ENCODE measurements around the gene CEP83.

The CEP83 gene

DNA sequence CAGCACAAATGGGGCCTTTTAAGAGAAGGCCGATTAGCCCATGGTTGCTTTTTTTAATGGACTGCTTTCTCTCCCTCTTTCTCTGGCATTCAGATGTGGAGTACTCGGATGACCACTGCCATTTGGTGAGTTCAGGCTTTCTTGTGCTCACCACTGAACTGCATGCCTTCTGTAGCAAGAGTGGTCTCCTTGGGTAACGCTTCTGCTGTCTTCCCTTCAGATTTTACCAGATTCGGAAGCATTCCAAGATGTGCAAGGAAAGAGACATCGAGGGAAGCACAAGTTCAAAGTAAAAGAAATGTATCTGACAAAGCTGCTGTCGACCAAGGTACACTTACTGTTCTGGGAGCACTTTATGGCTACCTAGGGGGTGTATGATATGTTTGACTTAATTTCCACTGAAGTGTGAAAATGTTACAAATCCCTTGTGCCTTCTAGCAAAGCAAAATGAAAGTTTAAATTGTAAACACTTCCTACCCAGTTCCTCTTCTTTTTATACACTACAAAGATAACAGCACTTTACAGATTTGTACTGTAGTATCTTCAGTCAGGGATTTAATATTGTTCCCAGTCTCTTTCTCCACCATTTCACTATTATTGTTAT is 162.5 kb downstream of the CEP83 start:
- no peaks in the 10 kb centered on the region for H3K9me3 ChIP-seq (ENCODE audit: control insufficient read depth, insufficient read depth, low read length)
- H3K4me1 ChIP-seq (ENCODE audit: control insufficient read depth, low read length): peaks cover 14% of the 10 kb centered on the region
- H3K79me2 ChIP-seq (ENCODE audit: control insufficient read depth, low read length): no peaks in the 10 kb centered on the region
- H3K9me2 ChIP-seq (replicated peaks; ENCODE audit: control insufficient read depth, low read length): no peaks in the 10 kb centered on the region
- H3K36me3 ChIP-seq (ENCODE audit: control insufficient read depth, low read length): 0 out of 2 replicates have a peak, but pooled peaks cover 4% of the 10 kb centered on the region
- no peaks in the 10 kb centered on the region for H3K27me3 ChIP-seq (ENCODE audit: control insufficient read depth, low read length)
- TF ChIP-seq, protein P1, sequence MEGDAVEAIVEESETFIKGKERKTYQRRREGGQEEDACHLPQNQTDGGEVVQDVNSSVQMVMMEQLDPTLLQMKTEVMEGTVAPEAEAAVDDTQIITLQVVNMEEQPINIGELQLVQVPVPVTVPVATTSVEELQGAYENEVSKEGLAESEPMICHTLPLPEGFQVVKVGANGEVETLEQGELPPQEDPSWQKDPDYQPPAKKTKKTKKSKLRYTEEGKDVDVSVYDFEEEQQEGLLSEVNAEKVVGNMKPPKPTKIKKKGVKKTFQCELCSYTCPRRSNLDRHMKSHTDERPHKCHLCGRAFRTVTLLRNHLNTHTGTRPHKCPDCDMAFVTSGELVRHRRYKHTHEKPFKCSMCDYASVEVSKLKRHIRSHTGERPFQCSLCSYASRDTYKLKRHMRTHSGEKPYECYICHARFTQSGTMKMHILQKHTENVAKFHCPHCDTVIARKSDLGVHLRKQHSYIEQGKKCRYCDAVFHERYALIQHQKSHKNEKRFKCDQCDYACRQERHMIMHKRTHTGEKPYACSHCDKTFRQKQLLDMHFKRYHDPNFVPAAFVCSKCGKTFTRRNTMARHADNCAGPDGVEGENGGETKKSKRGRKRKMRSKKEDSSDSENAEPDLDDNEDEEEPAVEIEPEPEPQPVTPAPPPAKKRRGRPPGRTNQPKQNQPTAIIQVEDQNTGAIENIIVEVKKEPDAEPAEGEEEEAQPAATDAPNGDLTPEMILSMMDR (IDR thresholded peaks at IDR 0.05; ENCODE audit: low read depth, low read length, poor library complexity, severe bottlenecking): no peak
- TF ChIP-seq EZH2phosphoT487 (IDR thresholded peaks at IDR 0.05; ENCODE audit: borderline replicate concordance, low read length): no peak
- no peak overlapping the region; the same call in 1 of the 2 replicates for H3K4me2 ChIP-seq (ENCODE audit: low read length)
- no peaks in the 10 kb centered on the region for H4K20me1 ChIP-seq (ENCODE audit: control insufficient read depth, insufficient read depth, low read depth, low read length)
- no peak overlapping the region for H3K4me3 ChIP-seq (ENCODE audit: low read length)
- H3F3A ChIP-seq (ENCODE audit: control insufficient read depth, insufficient read depth): no peaks in the 10 kb centered on the region
- H3K27ac ChIP-seq (ENCODE audit: low read depth, low read length): no peak overlapping the region

DNA sequence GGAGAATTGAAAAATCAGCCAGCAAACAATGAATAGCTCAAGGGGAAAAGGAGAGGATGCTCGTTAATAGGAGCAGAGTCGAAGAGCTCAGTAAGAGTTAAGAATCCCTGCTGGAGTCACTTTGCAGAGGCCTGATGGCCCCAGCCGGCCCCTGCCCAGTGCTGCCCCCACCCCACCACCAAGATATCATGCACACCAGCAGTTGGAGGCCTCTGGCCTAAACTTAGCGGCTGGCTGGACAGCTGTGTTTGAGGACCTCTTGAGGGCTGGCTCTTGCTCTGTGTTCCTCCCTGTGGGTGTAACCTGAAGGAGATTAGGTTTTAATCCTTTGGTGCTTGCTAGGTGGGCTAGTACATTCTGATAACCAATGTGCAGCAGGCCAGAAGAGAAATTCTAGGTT is 169.3 kb downstream of the CEP83 start:
- H3K4me2 ChIP-seq (ENCODE audit: low read length): no peak overlapping the region
- no peaks in the 10 kb centered on the region for H3K9me2 ChIP-seq (replicated peaks; ENCODE audit: control insufficient read depth, low read length)
- no peak for TF ChIP-seq EZH2phosphoT487 (IDR thresholded peaks at IDR 0.05; ENCODE audit: borderline replicate concordance, low read length)
- TF ChIP-seq, protein P1 (IDR thresholded peaks at IDR 0.05; ENCODE audit: low read depth, low read length, poor library complexity, severe bottlenecking): no peak
- no peak overlapping the region for H3K27ac ChIP-seq (ENCODE audit: low read depth, low read length)
- H3K4me3 ChIP-seq (ENCODE audit: low read length): no peak overlapping the region
- no peaks in the 10 kb centered on the region for H3K9me3 ChIP-seq (ENCODE audit: control insufficient read depth, insufficient read depth, low read length)
- no peaks in the 10 kb centered on the region for H3K79me2 ChIP-seq (ENCODE audit: control insufficient read depth, low read length)
- no peaks in the 10 kb centered on the region for H3F3A ChIP-seq (ENCODE audit: control insufficient read depth, insufficient read depth)
- H3K4me1 ChIP-seq (ENCODE audit: control insufficient read depth, low read length): no peaks in the 10 kb centered on the region
- no peaks in the 10 kb centered on the region for H4K20me1 ChIP-seq (ENCODE audit: control insufficient read depth, insufficient read depth, low read depth, low read length)
- no peaks in the 10 kb centered on the region for H3K27me3 ChIP-seq (ENCODE audit: control insufficient read depth, low read length)
- H3K36me3 ChIP-seq (ENCODE audit: control insufficient read depth, low read length): no peaks in the 10 kb centered on the region

GRCh38 chr12:94289461-94290312 is 170.0 kb downstream of the CEP83 start:
- Histone ChIP-seq H3K4me1 (ENCODE audit: control insufficient read depth, low read length) (no peaks in the 10 kb centered on the region), H3F3A (ENCODE audit: control insufficient read depth, insufficient read depth) (no peaks in the 10 kb centered on the region), H3K9me3 (ENCODE audit: control insufficient read depth, insufficient read depth, low read length) (no peaks in the 10 kb centered on the region), H3K36me3 (ENCODE audit: control insufficient read depth, low read length) (no peaks in the 10 kb centered on the region), H4K20me1 (ENCODE audit: control insufficient read depth, insufficient read depth, low read depth, low read length) (no peaks in the 10 kb centered on the region), H3K79me2 (ENCODE audit: control insufficient read depth, low read length) (no peaks in the 10 kb centered on the region), H3K27ac (ENCODE audit: low read depth, low read length) (no peak overlapping the region), H3K4me3 (ENCODE audit: low read length) (no peak overlapping the region), H3K4me2 (ENCODE audit: low read length) (no peak overlapping the region), H3K27me3 (ENCODE audit: control insufficient read depth, low read length) (no peaks in the 10 kb centered on the region), H3K9me2 (replicated peaks; ENCODE audit: control insufficient read depth, low read length) (no peaks in the 10 kb centered on the region)
- TF ChIP-seq, protein P1 (IDR thresholded peaks at IDR 0.05; ENCODE audit: low read depth, low read length, poor library complexity, severe bottlenecking): no peak
- no peak for TF ChIP-seq EZH2phosphoT487 (IDR thresholded peaks at IDR 0.05; ENCODE audit: borderline replicate concordance, low read length)
